Central memory CD8-positive, alpha-beta T cell (primary cell): Measurements from ENCODE around the gene CTNNBL1.
"Not testable (repeated sequence)": the region's sequence is repeated elsewhere in the genome, so short reads cannot be mapped to it uniquely, and the experiment has no call there.

Experiments used
- ATAC-seq: fragments of 150-1000 bp; cut with Tn5 transposase; replicated peaks from 2 replicates; pipeline ENCODE4 v1.10.0; 2022; ENCODE audit warnings: mild to moderate bottlenecking, moderate FRiP score, moderate number of reproducible peaks; ENCODE audit not compliant: poor library complexity, severe bottlenecking; ENCODE audit errors: extremely low read depth
- DNase-seq, 2 donors: peaks; one replicate each; pipeline ENCODE4 v3.0.0; 2021; ENCODE audit warnings: low spot score in 2 of 2
- H3K27ac Mint-ChIP-seq: one replicate; pipeline ENCODE4 v1.8.0; 2022; ENCODE audit warnings: low read depth, mild to moderate bottlenecking, moderate library complexity, mixed read lengths
- H3K27me3 Mint-ChIP-seq: one replicate; pipeline ENCODE4 v1.8.0; 2022; ENCODE audit warnings: mixed read lengths
- H3K36me3 Mint-ChIP-seq: one replicate; pipeline ENCODE4 v1.8.0; 2022; ENCODE audit warnings: mild to moderate bottlenecking, moderate library complexity, mixed read lengths; ENCODE audit not compliant: insufficient read depth
- H3K4me1 Mint-ChIP-seq: one replicate; pipeline ENCODE4 v1.8.0; 2022; ENCODE audit warnings: mixed read lengths
- H3K4me3 Mint-ChIP-seq: one replicate; pipeline ENCODE4 v1.8.0; 2022; ENCODE audit warnings: mild to moderate bottlenecking, moderate library complexity, mixed read lengths
- H3K9me3 Mint-ChIP-seq: one replicate; pipeline ENCODE4 v1.8.0; 2022; ENCODE audit warnings: mixed read lengths

The CTNNBL1 gene

GRCh38 chr20:37668166-37668565, 25.7 kb upstream of the CTNNBL1 start:
- no peak overlapping the region for H3K4me3 Mint-ChIP-seq
- H3K27me3 Mint-ChIP-seq = peaks cover 53% of the 10 kb centered on the region

GRCh38 chr20:37669062-37669772, 24.6 kb upstream of the CTNNBL1 start:
- H3K27ac Mint-ChIP-seq = no peak overlapping the region
- no peaks in the 10 kb centered on the region for H3K36me3 Mint-ChIP-seq
- ATAC-seq (no peak), DNase-seq (no peak)
- peaks cover 59% of the 10 kb centered on the region for H3K27me3 Mint-ChIP-seq
- H3K9me3 Mint-ChIP-seq = peaks cover 6% of the 10 kb centered on the region
- H3K4me3 Mint-ChIP-seq = no peak overlapping the region
- H3K4me1 Mint-ChIP-seq = no peaks in the 10 kb centered on the region

More at GRCh38 chr20:37668166-37668565, 25.7 kb upstream of the CTNNBL1 start:
- DNase-seq = no peak
- H3K27ac Mint-ChIP-seq = no peak overlapping the region
- H3K36me3 Mint-ChIP-seq = no peaks in the 10 kb centered on the region
- H3K4me1 Mint-ChIP-seq = no peaks in the 10 kb centered on the region
- peaks cover 6% of the 10 kb centered on the region for H3K9me3 Mint-ChIP-seq
- ATAC-seq = no peak

- H3K36me3 Mint-ChIP-seq = no peaks in the 10 kb centered on the region
- H3K4me3 Mint-ChIP-seq = no peak overlapping the region
- no peaks in the 10 kb centered on the region for H3K4me1 Mint-ChIP-seq
- peaks cover under 1% of the 10 kb centered on the region for H3K9me3 Mint-ChIP-seq
- ATAC-seq (no peak), DNase-seq (no peak)
- peaks cover 53% of the 10 kb centered on the region for H3K27me3 Mint-ChIP-seq
- no peak overlapping the region for H3K27ac Mint-ChIP-seq
Measured at GRCh38 chr20:37669773-37670236, 24.0 kb upstream of the CTNNBL1 start.

- Mint-ChIP-seq H3K36me3 (no peaks in the 10 kb centered on the region), H3K4me1 (no peaks in the 10 kb centered on the region), H3K4me3 (no peak overlapping the region), H3K9me3 (no peaks in the 10 kb centered on the region), H3K27me3 (peaks cover 52% of the 10 kb centered on the region), H3K27ac (no peak overlapping the region)
- ATAC-seq = no peak
- no peak for DNase-seq
Measured at GRCh38 chr20:37670351-37670791, 23.5 kb upstream of the CTNNBL1 start.

DNA sequence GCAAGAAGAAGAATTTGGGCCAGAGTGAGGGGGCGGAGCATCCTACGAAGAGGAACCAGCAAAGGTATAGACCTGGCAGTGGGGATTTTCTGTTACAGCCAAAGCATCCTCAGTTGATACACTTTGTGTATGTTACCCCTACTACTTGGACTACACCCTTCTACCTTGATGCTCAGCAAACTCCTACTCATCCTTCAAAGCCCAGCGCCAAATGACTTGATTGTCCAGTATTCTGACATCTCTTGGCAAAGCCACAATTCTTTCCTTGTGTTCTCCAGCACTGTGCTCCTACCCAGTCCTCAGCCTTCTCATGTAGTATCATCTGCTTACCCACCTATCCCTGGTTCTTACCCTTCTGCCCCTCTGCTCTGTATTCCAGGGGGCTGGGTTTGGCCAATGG, 21.7 kb upstream of the CTNNBL1 start:
- no peak for ATAC-seq
- Mint-ChIP-seq H3K4me1 (no peaks in the 10 kb centered on the region), H3K36me3 (no peaks in the 10 kb centered on the region), H3K4me3 (no peak overlapping the region), H3K9me3 (no peaks in the 10 kb centered on the region), H3K27me3 (peaks cover 65% of the 10 kb centered on the region), H3K27ac (no peak overlapping the region)
- DNase-seq = no peak

DNA sequence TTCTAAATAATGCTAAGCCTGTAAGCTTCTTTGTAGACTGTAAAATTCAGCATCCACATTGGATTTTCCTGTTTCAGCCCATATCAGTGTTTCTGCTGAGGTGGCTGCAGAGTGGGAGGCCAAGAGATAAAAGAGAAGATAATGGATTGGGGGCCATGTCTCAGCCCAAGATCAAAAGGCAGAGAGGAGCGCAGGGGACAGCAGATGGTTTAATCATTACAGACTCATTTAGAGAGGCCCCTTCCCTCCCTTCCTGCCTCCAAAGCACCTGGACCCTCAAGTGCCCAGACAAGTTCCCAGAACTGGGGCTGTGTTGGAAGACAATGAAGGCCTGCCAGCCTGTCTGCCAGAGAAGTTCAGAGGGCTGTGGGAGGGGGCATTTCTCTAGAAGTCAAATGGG, 20.4 kb upstream of the CTNNBL1 start:
- Mint-ChIP-seq H3K4me3 (no peak overlapping the region), H3K4me1 (no peaks in the 10 kb centered on the region), H3K27ac (no peak overlapping the region), H3K27me3 (peaks cover 78% of the 10 kb centered on the region), H3K9me3 (no peaks in the 10 kb centered on the region), H3K36me3 (no peaks in the 10 kb centered on the region)
- ATAC-seq = no peak
- DNase-seq = no peak

DNA sequence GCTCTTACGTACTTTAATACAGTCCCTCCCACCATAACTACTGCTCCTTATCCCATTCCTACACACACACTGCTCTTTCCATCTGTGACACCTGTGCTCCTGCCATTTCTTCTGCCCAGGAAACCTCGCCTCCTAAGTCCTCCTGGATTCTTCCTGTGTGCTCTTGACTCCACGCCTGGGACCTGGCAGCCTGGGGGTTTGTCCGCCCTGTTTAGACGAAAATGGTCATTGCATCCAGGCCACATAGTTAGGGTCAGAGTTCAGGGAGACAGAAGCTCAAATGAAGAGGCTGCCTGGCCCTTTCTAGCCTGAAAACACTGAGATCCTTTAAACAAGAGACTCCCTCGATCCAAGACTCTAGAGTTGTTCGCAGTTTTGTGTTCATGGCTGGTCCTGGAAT, 17.4 kb upstream of the CTNNBL1 start:
- DNase-seq (no peak), ATAC-seq (no peak)
- peaks cover 67% of the 10 kb centered on the region for H3K27me3 Mint-ChIP-seq
- no peak overlapping the region for H3K4me3 Mint-ChIP-seq
- H3K9me3 Mint-ChIP-seq = no peaks in the 10 kb centered on the region
- H3K4me1 Mint-ChIP-seq = no peaks in the 10 kb centered on the region
- no peak overlapping the region for H3K27ac Mint-ChIP-seq
- H3K36me3 Mint-ChIP-seq = no peaks in the 10 kb centered on the region

- H3K27me3 Mint-ChIP-seq = peaks cover 64% of the 10 kb centered on the region
- no peaks in the 10 kb centered on the region for H3K36me3 Mint-ChIP-seq
- H3K4me1 Mint-ChIP-seq = no peaks in the 10 kb centered on the region
- no peaks in the 10 kb centered on the region for H3K9me3 Mint-ChIP-seq
- ATAC-seq = no peak
- no peak overlapping the region for H3K27ac Mint-ChIP-seq
- H3K4me3 Mint-ChIP-seq = no peak overlapping the region
- no peak for DNase-seq
Measured at GRCh38 chr20:37677969-37678861, 15.6 kb upstream of the CTNNBL1 start.

DNA sequence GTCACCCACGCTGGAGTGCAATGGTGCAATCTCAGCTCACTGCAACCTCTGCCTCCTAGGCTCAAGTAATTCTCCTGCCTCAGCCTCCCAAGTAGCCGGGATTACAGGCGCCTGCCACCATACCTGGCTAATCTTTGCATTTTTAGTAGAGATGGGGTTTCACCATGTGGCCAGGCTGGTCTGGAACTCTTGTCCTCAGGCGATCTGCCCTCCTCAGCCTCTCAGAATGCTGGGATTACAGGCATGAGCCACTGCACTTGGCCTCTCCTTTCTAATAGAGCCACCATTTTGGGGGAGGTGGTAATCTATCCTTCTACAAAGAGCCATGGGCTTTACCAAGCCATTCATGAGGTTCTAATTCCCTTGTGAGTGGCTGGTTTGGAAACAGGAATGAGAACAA, 14.1 kb upstream of the CTNNBL1 start:
- H3K27me3 Mint-ChIP-seq = peaks cover 59% of the 10 kb centered on the region

GRCh38 chr20:37680420-37680819, 13.4 kb upstream of the CTNNBL1 start:
- Mint-ChIP-seq H3K36me3 (no peaks in the 10 kb centered on the region), H3K27me3 (peaks cover 66% of the 10 kb centered on the region), H3K4me3 (no peak overlapping the region), H3K27ac (no peak overlapping the region), H3K9me3 (no peaks in the 10 kb centered on the region), H3K4me1 (no peaks in the 10 kb centered on the region)
- no peak for ATAC-seq
- DNase-seq = no peak

More for the DNA sequence above, 14.1 kb upstream of the CTNNBL1 start:
- H3K4me3 Mint-ChIP-seq, H3K27ac Mint-ChIP-seq, ATAC-seq, H3K9me3 Mint-ChIP-seq, DNase-seq, H3K36me3 Mint-ChIP-seq, H3K4me1 Mint-ChIP-seq: not testable (repeated sequence)

GRCh38 chr20:37681384-37682112, 12.3 kb upstream of the CTNNBL1 start:
- H3K4me3 Mint-ChIP-seq = no peak overlapping the region
- no peak overlapping the region for H3K27ac Mint-ChIP-seq
- H3K9me3 Mint-ChIP-seq = no peaks in the 10 kb centered on the region
- no peak for DNase-seq
- peaks cover 60% of the 10 kb centered on the region for H3K27me3 Mint-ChIP-seq
- H3K4me1 Mint-ChIP-seq = no peaks in the 10 kb centered on the region
- H3K36me3 Mint-ChIP-seq = no peaks in the 10 kb centered on the region
- ATAC-seq = no peak

DNA sequence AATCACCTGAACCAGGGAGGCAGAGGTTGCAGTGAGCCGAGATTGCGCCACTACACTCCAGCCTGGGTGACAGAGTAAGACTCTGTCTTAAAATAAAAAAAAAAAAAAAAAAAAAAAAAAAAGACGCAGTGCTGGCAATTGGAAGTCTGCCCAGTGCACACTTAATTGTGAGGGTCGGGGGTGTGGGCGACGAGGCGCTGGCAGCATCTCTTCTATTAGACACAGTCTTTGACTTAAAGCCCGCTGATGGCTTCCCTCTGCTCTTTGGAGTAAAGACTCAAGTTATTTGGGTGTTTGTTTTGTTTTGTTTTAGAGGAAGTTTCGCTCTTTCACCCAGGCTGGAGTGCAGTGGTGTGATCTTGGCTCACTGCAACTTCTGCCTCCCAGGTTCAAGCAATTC, 10.7 kb upstream of the CTNNBL1 start:
- H3K36me3 Mint-ChIP-seq, H3K4me3 Mint-ChIP-seq, H3K27ac Mint-ChIP-seq, DNase-seq, H3K4me1 Mint-ChIP-seq, ATAC-seq, H3K9me3 Mint-ChIP-seq: not testable (repeated sequence)
- peaks cover 53% of the 10 kb centered on the region for H3K27me3 Mint-ChIP-seq
